Measurements from ENCODE around the gene VPS50.

- TF ChIP-seq CTCF (IDR thresholded peaks at IDR 0.05): no peak
- no peak for TF ChIP-seq EZH2 (IDR thresholded peaks at IDR 0.05; ENCODE audit: borderline replicate concordance, insufficient read depth, low read depth, low read length, poor library complexity, severe bottlenecking)
These were observed 88.7 kb downstream of the VPS50 start for GRCh38 chr7:93320887-93321286.
